ENCODE data around the gene MRPL19.

GRCh38 chr2:75702593-75702992 lies 56.0 kb downstream of the MRPL19 start:
- no peak for TF ChIP-seq RFX5 (IDR thresholded peaks at IDR 0.05; ENCODE audit: low read depth, low read length)
- no peak for TF ChIP-seq IKZF1 (conservative IDR thresholded peaks at IDR 0.05)
- TF ChIP-seq PBX3 (IDR thresholded peaks at IDR 0.05; ENCODE audit: insufficient replicate concordance, low read depth, low read length) = no peak
- TF ChIP-seq, protein P1, sequence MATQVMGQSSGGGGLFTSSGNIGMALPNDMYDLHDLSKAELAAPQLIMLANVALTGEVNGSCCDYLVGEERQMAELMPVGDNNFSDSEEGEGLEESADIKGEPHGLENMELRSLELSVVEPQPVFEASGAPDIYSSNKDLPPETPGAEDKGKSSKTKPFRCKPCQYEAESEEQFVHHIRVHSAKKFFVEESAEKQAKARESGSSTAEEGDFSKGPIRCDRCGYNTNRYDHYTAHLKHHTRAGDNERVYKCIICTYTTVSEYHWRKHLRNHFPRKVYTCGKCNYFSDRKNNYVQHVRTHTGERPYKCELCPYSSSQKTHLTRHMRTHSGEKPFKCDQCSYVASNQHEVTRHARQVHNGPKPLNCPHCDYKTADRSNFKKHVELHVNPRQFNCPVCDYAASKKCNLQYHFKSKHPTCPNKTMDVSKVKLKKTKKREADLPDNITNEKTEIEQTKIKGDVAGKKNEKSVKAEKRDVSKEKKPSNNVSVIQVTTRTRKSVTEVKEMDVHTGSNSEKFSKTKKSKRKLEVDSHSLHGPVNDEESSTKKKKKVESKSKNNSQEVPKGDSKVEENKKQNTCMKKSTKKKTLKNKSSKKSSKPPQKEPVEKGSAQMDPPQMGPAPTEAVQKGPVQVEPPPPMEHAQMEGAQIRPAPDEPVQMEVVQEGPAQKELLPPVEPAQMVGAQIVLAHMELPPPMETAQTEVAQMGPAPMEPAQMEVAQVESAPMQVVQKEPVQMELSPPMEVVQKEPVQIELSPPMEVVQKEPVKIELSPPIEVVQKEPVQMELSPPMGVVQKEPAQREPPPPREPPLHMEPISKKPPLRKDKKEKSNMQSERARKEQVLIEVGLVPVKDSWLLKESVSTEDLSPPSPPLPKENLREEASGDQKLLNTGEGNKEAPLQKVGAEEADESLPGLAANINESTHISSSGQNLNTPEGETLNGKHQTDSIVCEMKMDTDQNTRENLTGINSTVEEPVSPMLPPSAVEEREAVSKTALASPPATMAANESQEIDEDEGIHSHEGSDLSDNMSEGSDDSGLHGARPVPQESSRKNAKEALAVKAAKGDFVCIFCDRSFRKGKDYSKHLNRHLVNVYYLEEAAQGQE (IDR thresholded peaks at IDR 0.05; ENCODE audit: low read depth, low read length) = no peak
- TF ChIP-seq GABPA (IDR thresholded peaks at IDR 0.05; ENCODE audit: low read depth) = no peak
- TF ChIP-seq, protein P2, sequence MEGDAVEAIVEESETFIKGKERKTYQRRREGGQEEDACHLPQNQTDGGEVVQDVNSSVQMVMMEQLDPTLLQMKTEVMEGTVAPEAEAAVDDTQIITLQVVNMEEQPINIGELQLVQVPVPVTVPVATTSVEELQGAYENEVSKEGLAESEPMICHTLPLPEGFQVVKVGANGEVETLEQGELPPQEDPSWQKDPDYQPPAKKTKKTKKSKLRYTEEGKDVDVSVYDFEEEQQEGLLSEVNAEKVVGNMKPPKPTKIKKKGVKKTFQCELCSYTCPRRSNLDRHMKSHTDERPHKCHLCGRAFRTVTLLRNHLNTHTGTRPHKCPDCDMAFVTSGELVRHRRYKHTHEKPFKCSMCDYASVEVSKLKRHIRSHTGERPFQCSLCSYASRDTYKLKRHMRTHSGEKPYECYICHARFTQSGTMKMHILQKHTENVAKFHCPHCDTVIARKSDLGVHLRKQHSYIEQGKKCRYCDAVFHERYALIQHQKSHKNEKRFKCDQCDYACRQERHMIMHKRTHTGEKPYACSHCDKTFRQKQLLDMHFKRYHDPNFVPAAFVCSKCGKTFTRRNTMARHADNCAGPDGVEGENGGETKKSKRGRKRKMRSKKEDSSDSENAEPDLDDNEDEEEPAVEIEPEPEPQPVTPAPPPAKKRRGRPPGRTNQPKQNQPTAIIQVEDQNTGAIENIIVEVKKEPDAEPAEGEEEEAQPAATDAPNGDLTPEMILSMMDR (IDR thresholded peaks at IDR 0.05 in 2 of 3, conservative IDR thresholded peaks at IDR 0.05 in 1 of 3; ENCODE audit: control insufficient read depth in 2 of 3, extremely low read depth in 1 of 3, insufficient read depth in 1 of 3, low read depth in 3 of 3, low read length in 3 of 3) = no peak
- no peak for TF ChIP-seq YY1 (IDR thresholded peaks at IDR 0.05; ENCODE audit: low read depth, low read length)
- no peak for TF ChIP-seq KAT2A (conservative IDR thresholded peaks at IDR 0.05; ENCODE audit: control insufficient read depth, low read depth, low read length)
